BJ (cell line): Measurements from ENCODE around the gene FGGY. TPM values are rescaled to one million over a fixed set of nuclear protein-coding genes. Genes with fewer than 3 reads are reported as not detected.

Experiments
- CTCF ChIA-PET: fragments of 350-600 bp; formaldehyde crosslinking; extraction: SDS; loops from one replicate; lab custom pipeline; 2021; ENCODE audit warnings: antibody characterized with exemption, inconsistent platforms; lab: Yijun Ruan, JAX
- POLR2A ChIA-PET: fragments of 300-600 bp; sonication (Branson Sonifier 250); formaldehyde crosslinking; extraction: SDS; loops from one replicate; lab custom pipeline; 2021; ENCODE audit warnings: antibody characterized with exemption; lab: Charles Lee
- DNase-seq: peaks from one replicate; pipeline ENCODE4 v3.0.0-alpha.2; 2011; ENCODE audit warnings: low read depth
- H3K27me3 ChIP-seq: 2 replicates; pipeline ENCODE4 v1.6.0; 2011; ENCODE audit warnings: low read length; ENCODE audit not compliant: control insufficient read depth, insufficient read depth
- H3K36me3 ChIP-seq: 2 replicates; pipeline ENCODE4 v1.5.1; 2011; ENCODE audit warnings: low read length; ENCODE audit not compliant: control insufficient read depth, insufficient read depth
- H3K4me3 ChIP-seq: 2 replicates; pipeline ENCODE4 v1.5.1; 2011; ENCODE audit warnings: low read depth, mild to moderate bottlenecking, control low read depth, low read length
- polyA plus RNA-seq: library from polyadenylated mRNA; depleted of rRNA; stranded (reverse); fragments of >200 nt; gene quantifications from 2 replicates; pipeline ENCODE4 v1.2.3, GENCODE V29; 2011
- TF ChIP-seq, protein P1 (sequence below): IDR thresholded peaks from 2 replicates; pipeline ENCODE4 v1.5.1; 2011; ENCODE audit warnings: low read depth, mild to moderate bottlenecking, control low read depth, inconsistent platforms, low read length, moderate library complexity; ENCODE audit not compliant: insufficient read depth

Gene FGGY
- polyA plus RNA-seq, 1 experiment = 9.9 TPM

DNA sequence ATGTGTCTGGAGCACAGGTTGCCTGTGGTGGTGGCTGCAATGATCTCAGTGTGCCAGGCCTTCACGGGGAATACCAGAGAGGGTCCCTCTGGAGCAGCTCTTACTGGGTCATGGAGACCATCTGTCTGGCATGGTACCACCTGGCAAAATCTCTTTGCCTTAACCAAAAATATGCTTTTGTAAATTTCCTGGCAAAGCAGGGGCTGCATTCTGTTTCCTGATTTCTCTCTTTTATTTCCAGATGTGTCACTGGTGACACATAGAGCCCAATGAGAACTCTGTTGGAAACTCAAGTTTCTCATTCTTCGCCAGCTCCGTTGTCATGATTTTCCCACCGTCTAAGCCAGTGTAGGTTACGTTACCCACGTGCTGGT is 136.5 kb downstream of the FGGY start:
- CTCF ChIA-PET = interaction anchor here (0.7 to 1.4 kb wide), 2 partner anchors 8 to 18 kb away, joined by 3 read pairs; no protein-coding TSS in a partner anchor
- POLR2A ChIA-PET = interaction anchor here (0.6 kb wide), 1 partner anchor 28 kb away, joined by 3 read pairs; no protein-coding TSS in a partner anchor
- DNase-seq = no peak
- H3K4me3 ChIP-seq = no peak overlapping the region
- TF ChIP-seq, protein P1, sequence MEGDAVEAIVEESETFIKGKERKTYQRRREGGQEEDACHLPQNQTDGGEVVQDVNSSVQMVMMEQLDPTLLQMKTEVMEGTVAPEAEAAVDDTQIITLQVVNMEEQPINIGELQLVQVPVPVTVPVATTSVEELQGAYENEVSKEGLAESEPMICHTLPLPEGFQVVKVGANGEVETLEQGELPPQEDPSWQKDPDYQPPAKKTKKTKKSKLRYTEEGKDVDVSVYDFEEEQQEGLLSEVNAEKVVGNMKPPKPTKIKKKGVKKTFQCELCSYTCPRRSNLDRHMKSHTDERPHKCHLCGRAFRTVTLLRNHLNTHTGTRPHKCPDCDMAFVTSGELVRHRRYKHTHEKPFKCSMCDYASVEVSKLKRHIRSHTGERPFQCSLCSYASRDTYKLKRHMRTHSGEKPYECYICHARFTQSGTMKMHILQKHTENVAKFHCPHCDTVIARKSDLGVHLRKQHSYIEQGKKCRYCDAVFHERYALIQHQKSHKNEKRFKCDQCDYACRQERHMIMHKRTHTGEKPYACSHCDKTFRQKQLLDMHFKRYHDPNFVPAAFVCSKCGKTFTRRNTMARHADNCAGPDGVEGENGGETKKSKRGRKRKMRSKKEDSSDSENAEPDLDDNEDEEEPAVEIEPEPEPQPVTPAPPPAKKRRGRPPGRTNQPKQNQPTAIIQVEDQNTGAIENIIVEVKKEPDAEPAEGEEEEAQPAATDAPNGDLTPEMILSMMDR = no peak
- H3K36me3 ChIP-seq = no peaks in the 10 kb centered on the region
- no peaks in the 10 kb centered on the region for H3K27me3 ChIP-seq

- no peak overlapping the region for H3K4me3 ChIP-seq
- ChIA-PET CTCF (interaction anchor here (0.9 to 1.4 kb wide), 2 partner anchors 19 to 25 kb away, joined by 3 to 4 read pairs; no protein-coding TSS in a partner anchor), POLR2A (no interaction called here)
- H3K27me3 ChIP-seq = no peaks in the 10 kb centered on the region
- no peak for DNase-seq
- TF ChIP-seq, protein P1 = no peak
- no peaks in the 10 kb centered on the region for H3K36me3 ChIP-seq
Observed at GRCh38 chr1:59434336-59434735, 137.4 kb downstream of the FGGY start.

- ChIA-PET CTCF (no interaction called here), POLR2A (no interaction called here)
- Histone ChIP-seq H3K27me3 (no peaks in the 10 kb centered on the region), H3K36me3 (no peaks in the 10 kb centered on the region), H3K4me3 (no peak overlapping the region)
- TF ChIP-seq, protein P1 = no peak
- no peak for DNase-seq
Observed at GRCh38 chr1:59436637-59437036, 139.7 kb downstream of the FGGY start.

- Histone ChIP-seq H3K4me3 (no peak overlapping the region), H3K36me3 (no peaks in the 10 kb centered on the region), H3K27me3 (no peaks in the 10 kb centered on the region)
- POLR2A ChIA-PET = no interaction called here
- CTCF ChIA-PET = no interaction called here
- DNase-seq = no peak
- TF ChIP-seq, protein P1 = no peak
Observed at GRCh38 chr1:59438058-59438560, 141.2 kb downstream of the FGGY start.

GRCh38 chr1:59442492-59442891 is 145.6 kb downstream of the FGGY start:
- no peaks in the 10 kb centered on the region for H3K27me3 ChIP-seq
- ChIA-PET CTCF (no interaction called here), POLR2A (no interaction called here)
- H3K4me3 ChIP-seq = no peak overlapping the region
- no peak for DNase-seq
- TF ChIP-seq, protein P1 = no peak
- no peaks in the 10 kb centered on the region for H3K36me3 ChIP-seq
